Measurements from ENCODE around the gene LECT2. TPM values are rescaled to one million over a fixed set of nuclear protein-coding genes. Genes with fewer than 3 reads are reported as not detected.

Gene LECT2
- total and polyA plus RNA-seq, 10 of the 15 experiments (the other 5 are each of a cell fraction or from before 2014, with no cell fraction given) = not detected

- H2AFZ ChIP-seq (ENCODE audit: control insufficient read depth, low read depth, low read length) = no peak overlapping the region
- POLR2A ChIA-PET = no interaction called here
- no peak for TF ChIP-seq E4F1 (IDR thresholded peaks at IDR 0.05; ENCODE audit: borderline replicate concordance, partially characterized antibody)
- no peak for TF ChIP-seq DPF2 (IDR thresholded peaks at IDR 0.05)
- no peak for TF ChIP-seq RFX5 (IDR thresholded peaks at IDR 0.05; ENCODE audit: low read depth, low read length)
- no peak for TF ChIP-seq NR2C2 (IDR thresholded peaks at IDR 0.05; ENCODE audit: borderline replicate concordance, control insufficient read depth, insufficient read length, low read depth)
- TF ChIP-seq SMAD1 (IDR thresholded peaks at IDR 0.05; ENCODE audit: low read depth, partially characterized antibody) = no peak
- no peak for TF ChIP-seq HDAC2 (IDR thresholded peaks at IDR 0.05)
- no peak for TF ChIP-seq POLR2A (IDR thresholded peaks at IDR 0.05; ENCODE audit: low read depth, low read length)
- TF ChIP-seq STAT1 (conservative IDR thresholded peaks at IDR 0.05) = no peak
- no peak for TF ChIP-seq NR2C1 (IDR thresholded peaks at IDR 0.05)
- TF ChIP-seq PRDM15 (CRISPR knock-in tag; IDR thresholded peaks at IDR 0.05) = no peak
- no peak for TF ChIP-seq USF1 (IDR thresholded peaks at IDR 0.05; ENCODE audit: borderline replicate concordance, extremely low read length, insufficient read depth, low read depth, low read length)
- no peak for TF ChIP-seq HSF1 (IDR thresholded peaks at IDR 0.05; ENCODE audit: low read depth, low read length)
- TF ChIP-seq NBN (IDR thresholded peaks at IDR 0.05) = no peak
- TF ChIP-seq CHD4 (IDR thresholded peaks at IDR 0.05) = no peak
- TF ChIP-seq RELA (IDR thresholded peaks at IDR 0.05; ENCODE audit: borderline replicate concordance, partially characterized antibody) = no peak
- TF ChIP-seq CEBPB (IDR thresholded peaks at IDR 0.05; ENCODE audit: borderline replicate concordance in 1 of 2, low read depth in 2 of 2, low read length in 2 of 2) = no peak
- no peak for TF ChIP-seq ZNF217 (IDR thresholded peaks at IDR 0.05)
- TF ChIP-seq FOXK2 (IDR thresholded peaks at IDR 0.05) = no peak
These were observed 10.2 kb downstream of the LECT2 start for GRCh38 chr5:135944564-135944963.

More at GRCh38 chr5:135944564-135944963, 10.2 kb downstream of the LECT2 start:
- no peak for ATAC-seq
- CTCF ChIA-PET = interaction anchor here (0.6 to 2.5 kb wide), 19 partner anchors 10 to 267 kb away, joined by 3 to 26 read pairs (median 4); partner anchors contain the start of genes LECT2 and SMAD5
- BruUV-seq (replicated peaks) = no TSS peak
- no peak overlapping the region for H3K9ac ChIP-seq (ENCODE audit: control insufficient read depth, insufficient read depth, low read length)
- H3K9me3 ChIP-seq (replicated peaks; ENCODE audit: control insufficient read depth, insufficient read depth, low read length) = no peaks in the 10 kb centered on the region
- no peaks in the 10 kb centered on the region for H3K79me2 ChIP-seq (ENCODE audit: control insufficient read depth, insufficient read depth, low read length)
- H3K4me3 ChIP-seq = no peak overlapping the region
- SMC1A ChIA-PET (ENCODE audit: uncharacterized antibody, unreplicated experiment) = interaction anchor here (1.3 to 2.2 kb wide), 5 partner anchors 119 to 268 kb away, joined by 4 to 10 read pairs (median 7); no protein-coding TSS in a partner anchor
- H4K20me1 ChIP-seq (ENCODE audit: control insufficient read depth, insufficient read depth) = no peaks in the 10 kb centered on the region
- in situ Hi-C loops (cut with MboI) = loop anchor here (5.0 kb wide), 1 partner anchor 268 kb away; no protein-coding TSS in a partner anchor
- RAD21 ChIA-PET (ENCODE audit: unreplicated experiment) = interaction anchor here (1.0 to 1.5 kb wide), 5 partner anchors 90 to 267 kb away, joined by 3 to 12 read pairs (median 4); no protein-coding TSS in a partner anchor
- H3K4me2 ChIP-seq (ENCODE audit: control insufficient read depth, insufficient read depth) = no peak overlapping the region
- H3K4me1 ChIP-seq (ENCODE audit: control insufficient read depth, insufficient read depth, low read length) = no peaks in the 10 kb centered on the region
- H3K27me3 ChIP-seq (replicated peaks in 1 of 2; ENCODE audit: control insufficient read depth in 2 of 2, insufficient read depth in 2 of 2, low read length in 1 of 2) = no peaks in the 10 kb centered on the region; a peak in 2 of 4 replicates
- DNase-seq (ENCODE audit: low read depth, low spot score) = no peak
- no peak for FAIRE-seq
- intact Hi-C loops (cut with micrococcal nuclease; ENCODE audit: unreplicated experiment) = loop anchor here (2.0 kb wide), 2 partner anchors 230 to 268 kb away; no protein-coding TSS in a partner anchor
- H3K27ac ChIP-seq (ENCODE audit: control insufficient read depth, insufficient read depth) = no peak overlapping the region
- no peaks in the 10 kb centered on the region for H3K36me3 ChIP-seq (ENCODE audit: control insufficient read depth in 2 of 2, insufficient read depth in 2 of 2, low read length in 1 of 2)
